ENCODE measurements around the gene PYM1.
A peak's percentile ranks its signal among the peaks of the same experiment; 100 is the strongest.
"Not testable (repeated sequence)": the region's sequence is repeated elsewhere in the genome, so short reads cannot be mapped to it uniquely, and the experiment has no call there.

Gene PYM1

GRCh38 chr12:55938826-55939501, 11.3 kb upstream of the PYM1 start:
- no peak for DNase-seq

DNA sequence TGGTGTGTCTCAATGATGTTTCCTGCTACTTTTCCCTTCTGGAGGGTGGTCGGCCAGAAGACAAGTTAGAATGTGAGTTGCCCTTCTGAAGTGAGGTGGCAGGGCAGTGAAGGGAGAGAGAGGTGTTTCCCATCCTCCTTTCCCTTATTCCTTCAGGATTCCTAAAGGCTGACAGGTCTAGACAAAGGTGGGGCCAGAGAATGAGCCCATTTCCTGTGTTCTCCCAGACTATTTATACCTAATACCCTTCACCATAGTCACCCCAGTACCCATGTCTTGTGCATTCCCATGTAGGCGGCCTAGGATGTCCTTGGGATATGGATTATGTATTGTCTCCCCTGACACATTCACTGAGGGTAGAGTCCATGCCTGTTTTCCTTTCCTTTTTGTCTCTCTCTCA, 10.3 kb upstream of the PYM1 start:
- DNase-seq, result no peak

DNA sequence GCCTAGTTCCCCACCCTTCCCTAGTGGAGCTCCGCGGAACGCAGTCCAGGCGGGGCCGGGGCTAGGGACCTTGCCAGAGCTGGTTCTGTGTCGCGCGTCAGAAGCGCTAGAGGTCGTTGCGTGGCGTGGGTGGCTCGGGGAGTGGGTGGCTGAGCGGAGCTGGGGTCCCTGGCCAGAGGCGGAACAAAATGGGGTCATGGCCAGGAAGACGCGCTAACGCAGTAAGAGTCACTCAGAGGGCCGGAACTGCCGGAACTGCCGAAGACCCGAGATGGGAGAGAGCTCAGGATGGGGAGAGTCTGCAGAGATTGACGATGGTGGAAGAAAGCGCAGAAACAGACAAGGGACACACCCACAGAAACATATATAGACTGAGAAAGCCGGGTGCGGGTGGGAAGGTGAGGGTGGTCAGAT, 8.1 kb upstream of the PYM1 start:
- no peak for DNase-seq

GRCh38 chr12:55934773-55935172, 7.1 kb upstream of the PYM1 start:
- DNase-seq, result no peak

DNA sequence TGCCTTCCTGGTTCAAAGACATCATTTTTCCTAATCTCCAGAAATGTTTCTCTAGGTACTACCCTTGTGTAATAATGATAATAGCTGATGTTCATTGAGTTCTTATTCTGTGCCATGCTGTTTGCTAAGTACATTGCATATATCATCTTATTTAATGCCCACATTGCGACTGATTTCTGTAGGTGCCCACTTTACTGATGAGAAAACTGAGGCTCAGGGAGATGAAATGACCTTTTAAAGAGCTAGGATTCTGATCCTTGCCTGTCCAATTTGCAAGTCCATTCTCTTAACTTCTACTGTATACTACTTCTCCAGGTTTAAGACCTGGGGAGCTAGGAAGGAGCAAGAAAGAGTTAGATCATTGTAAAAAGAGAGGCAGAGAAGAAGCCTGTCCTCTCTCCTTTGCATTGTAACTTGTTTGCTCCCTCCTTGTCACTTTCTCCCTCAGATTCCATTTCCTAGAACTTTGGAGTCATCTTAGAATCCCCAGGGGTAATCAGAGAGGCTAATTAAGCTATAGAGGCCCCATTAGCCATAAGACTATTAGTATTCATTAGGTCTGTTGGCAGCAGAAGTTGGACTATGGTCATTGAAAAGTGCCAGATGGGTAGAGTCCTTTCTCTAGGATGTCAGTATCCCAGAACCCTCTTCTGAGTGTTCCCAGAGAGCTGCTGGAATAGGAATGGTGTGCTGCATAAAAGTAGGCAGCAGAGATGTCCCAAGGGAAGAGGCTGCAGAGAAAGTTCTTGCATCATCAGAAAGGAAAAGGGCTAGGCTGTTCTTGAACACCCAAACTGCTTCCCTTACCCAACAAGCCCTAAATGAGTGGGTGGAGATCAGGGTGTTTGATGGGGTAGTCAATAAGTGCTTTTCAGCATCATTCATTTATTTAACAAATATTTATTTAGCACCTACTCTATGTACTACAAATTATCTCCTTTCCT, 6.4 kb upstream of the PYM1 start:
- DNase-seq, result no peak

- DNase-seq, result no peak
Measured at GRCh38 chr12:55933169-55933798, 5.6 kb upstream of the PYM1 start.

- no peak for DNase-seq
Measured at GRCh38 chr12:55932551-55932910, 4.8 kb upstream of the PYM1 start.

DNA sequence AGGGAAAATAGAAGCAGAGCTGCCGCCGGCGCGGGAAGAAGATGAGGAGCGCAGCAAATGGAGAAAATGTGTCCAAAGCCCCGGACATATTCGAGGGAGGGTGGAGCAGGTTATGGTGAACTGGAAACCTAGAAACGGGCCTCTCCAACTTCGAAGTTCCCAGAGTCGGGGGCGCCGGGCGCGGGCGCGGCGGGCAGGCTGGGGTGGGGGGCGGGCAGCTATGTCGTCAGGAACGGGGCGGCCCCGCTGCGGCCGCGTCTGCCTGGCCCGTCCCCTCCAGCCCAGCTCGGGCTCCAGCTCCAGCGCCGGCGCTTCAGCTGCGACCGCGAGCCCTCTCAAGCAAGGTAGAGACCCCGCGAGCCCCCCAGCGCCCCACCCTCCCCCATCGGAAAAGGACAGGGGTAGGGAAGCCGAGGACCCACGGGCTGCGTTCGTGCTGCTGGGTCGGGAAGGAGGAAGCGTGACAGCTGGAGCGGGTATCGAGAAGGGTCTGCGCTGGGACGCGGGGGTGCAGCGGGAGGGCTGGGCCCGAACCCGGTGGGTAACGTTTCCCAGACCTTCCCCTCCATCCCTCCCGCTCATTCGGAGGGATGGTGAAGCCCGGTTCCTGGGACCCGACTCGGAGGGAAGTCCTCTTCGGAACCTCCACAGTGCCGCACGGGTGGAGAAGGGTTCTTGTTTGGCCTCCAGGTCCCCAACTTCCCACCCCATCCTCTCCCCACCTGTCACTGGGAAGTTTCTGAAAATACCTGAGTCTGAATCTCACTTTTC, 4.3 kb upstream of the PYM1 start:
- no peak for DNase-seq

GRCh38 chr12:55931317-55931779, 3.7 kb upstream of the PYM1 start:
- DNase-seq, result no peak

- peak; percentile 75 for DNase-seq
Measured at GRCh38 chr12:55930771-55931316, 3.1 kb upstream of the PYM1 start, which contains the start of gene DGKA. TSS of gene DGKA (plus strand) at chr12:55931162. CDS start at chr12:55936504, 5,342 bp downstream.

- DNase-seq, result peak; percentile 78
Measured at GRCh38 chr12:55929306-55929791, 1.7 kb upstream of the PYM1 start.

DNA sequence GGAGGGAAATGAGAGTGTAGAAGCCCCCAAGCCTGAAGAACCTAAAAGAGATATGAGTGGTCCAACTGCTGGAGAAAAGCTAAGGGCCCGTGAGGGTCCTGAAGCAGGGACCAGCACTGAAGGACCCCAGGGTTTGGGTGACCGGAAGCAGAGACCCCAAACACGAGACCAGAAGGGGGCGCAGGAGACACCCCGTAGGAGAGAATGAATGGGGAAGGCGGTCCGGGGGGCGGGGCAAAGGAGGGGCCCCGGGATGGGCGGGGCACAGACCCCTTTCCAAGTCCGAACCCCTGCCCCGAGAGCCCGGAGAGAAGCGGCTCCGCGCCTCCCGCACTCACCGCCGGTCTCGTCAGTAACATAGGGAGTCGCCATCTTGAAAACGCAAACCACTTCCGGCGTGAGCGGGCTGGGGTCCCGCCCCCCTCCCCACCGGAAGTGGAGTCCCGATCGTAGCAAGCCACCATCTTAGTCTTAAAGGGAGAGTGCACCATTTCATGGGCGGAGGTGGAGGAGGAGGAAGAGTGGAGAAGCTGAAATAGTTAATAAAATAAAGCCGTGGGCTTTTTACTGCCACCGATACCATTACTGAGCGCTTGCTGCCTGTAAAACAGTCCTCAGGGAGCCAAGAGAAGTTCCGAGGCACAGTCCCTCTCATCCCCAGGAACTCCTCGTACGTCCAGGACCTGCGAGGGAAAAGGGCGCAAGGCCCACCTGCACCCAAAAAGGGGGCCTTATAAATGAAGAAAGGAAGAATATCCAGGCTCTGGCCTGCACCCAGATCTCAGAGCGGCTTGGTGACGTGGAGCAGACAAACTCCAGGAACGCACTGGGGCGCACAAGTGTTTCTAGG, 731 bp downstream of the PYM1 start:
- peak; percentile 84 for DNase-seq

GRCh38 chr12:55925870-55926737, 1.6 kb downstream of the PYM1 start:
- no peak for DNase-seq

DNA sequence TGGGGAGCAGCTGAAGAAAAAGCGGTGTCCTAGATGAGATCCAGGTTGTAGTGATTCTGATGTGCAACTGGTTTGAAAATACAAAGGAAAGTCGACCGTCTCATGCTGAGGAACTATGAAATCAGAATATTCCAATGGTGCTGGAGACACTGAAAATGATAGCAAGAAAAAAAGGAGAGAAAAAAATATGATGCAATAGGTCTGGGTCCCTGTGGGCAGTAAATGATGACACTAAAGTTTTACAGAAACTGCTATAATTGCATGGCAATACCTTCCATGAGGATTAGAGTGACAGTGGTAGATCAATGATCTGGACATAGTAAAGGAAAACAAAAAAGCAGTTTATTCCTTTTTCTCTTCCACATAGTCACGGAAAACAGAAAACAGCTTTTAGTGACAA, 2.3 kb downstream of the PYM1 start:
- DNase-seq, result no peak

- not testable (repeated sequence) for DNase-seq
Measured at GRCh38 chr12:55923648-55924047, 4.0 kb downstream of the PYM1 start.

- DNase-seq, result no peak
Measured at GRCh38 chr12:55922126-55922525, 5.6 kb downstream of the PYM1 start.

DNA sequence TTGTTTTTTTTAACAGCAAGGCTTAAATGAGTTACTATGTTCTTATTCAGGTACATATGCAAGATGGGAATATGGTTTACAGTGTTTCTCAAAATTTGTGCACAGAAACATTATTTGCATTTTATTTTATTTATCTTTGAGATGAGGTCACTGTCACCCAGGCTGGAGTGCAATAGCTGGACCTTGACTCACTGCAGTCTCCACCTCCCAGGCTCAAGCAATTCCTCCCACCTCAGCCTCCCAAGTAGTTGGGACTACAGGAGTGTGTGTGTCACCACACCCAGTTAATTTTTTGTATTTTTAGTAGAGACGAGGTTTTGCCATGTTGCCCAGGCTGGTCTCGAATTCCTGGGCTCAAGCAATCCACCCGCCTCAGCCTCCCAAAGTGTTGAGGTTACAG, 8.7 kb downstream of the PYM1 start:
- DNase-seq, result not testable (repeated sequence)

DNA sequence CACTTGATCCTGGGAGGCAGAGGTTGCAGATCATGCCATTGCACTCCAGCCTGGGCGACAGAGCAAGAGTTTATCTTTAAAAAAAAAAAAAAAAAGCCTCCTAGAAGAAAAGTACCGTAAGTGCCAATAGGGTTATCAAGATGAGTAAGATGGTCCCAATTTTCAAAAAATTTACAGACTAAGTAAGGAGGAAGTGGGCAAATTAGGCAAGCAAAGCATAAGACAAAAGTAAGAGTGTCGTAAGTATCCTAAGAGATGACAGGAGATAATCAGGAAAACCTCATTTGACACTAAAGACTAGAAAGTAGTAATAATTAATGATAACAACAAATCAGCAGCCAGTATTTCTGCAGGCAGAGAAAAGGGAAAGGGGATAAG, 12.2 kb downstream of the PYM1 start:
- DNase-seq, result no peak

DNA sequence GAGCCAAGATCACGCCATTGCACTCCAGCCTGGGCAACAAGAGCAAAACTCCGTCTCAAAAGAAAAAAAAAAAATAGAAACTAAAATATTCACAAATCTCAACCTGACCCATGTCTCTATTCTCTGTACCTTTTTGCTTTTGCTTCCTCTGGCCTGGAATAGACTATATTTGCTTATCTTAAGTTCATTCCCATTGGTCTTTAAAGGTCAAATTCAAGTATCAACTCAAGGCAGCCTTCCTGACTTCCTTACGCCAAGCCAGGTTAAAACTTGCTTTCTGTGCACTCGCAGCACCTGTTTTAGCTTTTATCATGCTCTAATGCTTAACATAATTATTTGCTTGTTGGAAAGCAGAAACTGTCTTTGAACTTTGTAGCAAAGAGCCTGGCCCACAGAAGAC, 14.8 kb downstream of the PYM1 start:
- no peak for DNase-seq

GRCh38 chr12:55909513-55909884, 18.2 kb downstream of the PYM1 start:
- DNase-seq, result no peak
